Thymus (tissue), 11 donors: ENCODE data around the gene SST. TPM values are rescaled to one million over a fixed set of nuclear protein-coding genes. Genes with fewer than 3 reads are reported as not detected.
"Not testable (repeated sequence)": the region's sequence is repeated elsewhere in the genome, so short reads cannot be mapped to it uniquely, and the experiment has no call there.

Source experiments
- DNase-seq, 9 donors: peaks; one replicate each; pipeline ENCODE4 v3.0.0-alpha.2; 2013; ENCODE audit warnings: low spot score in 9 of 9, low read depth in 6 of 9, missing footprints in 1 of 9
- H3K27ac ChIP-seq, 2 donors: one replicate each; pipeline ENCODE4 v1.5.1; 2013; ENCODE audit warnings: control low read depth in 1 of 2, low read depth in 1 of 2, low read length in 1 of 2, mild to moderate bottlenecking in 1 of 2, moderate library complexity in 1 of 2
- H3K27me3 ChIP-seq, 2 donors: one replicate each; pipeline ENCODE4 v1.5.1; 2013; ENCODE audit warnings: low read length in 1 of 2; ENCODE audit not compliant: control insufficient read depth in 2 of 2, insufficient read depth in 1 of 2
- H3K36me3 ChIP-seq, 2 donors: one replicate each; pipeline ENCODE4 v1.5.1; 2013; ENCODE audit warnings: low read length in 1 of 2, mild to moderate bottlenecking in 1 of 2, moderate library complexity in 1 of 2; ENCODE audit not compliant: control insufficient read depth in 2 of 2, insufficient read depth in 2 of 2
- H3K4me1 ChIP-seq, 2 donors: one replicate each; pipeline ENCODE4 v1.5.1; 2013; ENCODE audit warnings: low read length in 2 of 2; ENCODE audit not compliant: control insufficient read depth in 2 of 2, insufficient read depth in 2 of 2
- H3K4me3 ChIP-seq, 2 donors: one replicate each; pipeline ENCODE4 v1.5.1; 2013; ENCODE audit warnings: low read length in 2 of 2, control low read depth in 1 of 2, mild to moderate bottlenecking in 1 of 2
- H3K9me3 ChIP-seq, 2 donors: one replicate each; pipeline ENCODE4 v1.5.1; 2013; ENCODE audit warnings: low read length in 1 of 2, mild to moderate bottlenecking in 1 of 2; ENCODE audit not compliant: control insufficient read depth in 2 of 2, insufficient read depth in 1 of 2
- WGBS: extraction: QIAGEN DNeasy Blood & Tissue Kit; methylation state at CpG from one replicate; pipeline ENCODE4 v1.1.7; 2013; 5-methylcytosine and 5-hydroxymethylcytosine counted together
- polyA plus RNA-seq: library from polyadenylated mRNA; stranded (reverse); fragments of 200-250 nt; gene quantifications from one replicate; pipeline ENCODE4 v1.2.3, GENCODE V29; 2013
- total RNA-seq: library from RNA; stranded (reverse); fragments of 120-200 nt; gene quantifications from one replicate; pipeline ENCODE4 v1.2.4, GENCODE V29; 2013
- donor health status: healthy.

The SST gene
- total and polyA plus RNA-seq, 2 donors = 1.3 to 24.1 TPM

GRCh38 chr3:187689984-187690383 lies 19.8 kb upstream of the SST start:
- peaks cover 0 to 4% of the 10 kb centered on the region in 2 donors for H3K27me3 ChIP-seq
- H3K27ac ChIP-seq = no peak overlapping the region
- no peaks in the 10 kb centered on the region for H3K9me3 ChIP-seq
- no peak overlapping the region for H3K4me3 ChIP-seq
- no peaks in the 10 kb centered on the region for H3K4me1 ChIP-seq
- no peaks in the 10 kb centered on the region for H3K36me3 ChIP-seq
- 82% methylated on average over 4 of the region's 4 CpGs for WGBS
- no peak for DNase-seq

- DNase-seq = no peak
- Histone ChIP-seq H3K4me1 (no peaks in the 10 kb centered on the region), H3K9me3 (no peaks in the 10 kb centered on the region), H3K27ac (no peak overlapping the region), H3K27me3 (peaks cover 0 to 4% of the 10 kb centered on the region in 2 donors), H3K4me3 (no peak overlapping the region), H3K36me3 (no peaks in the 10 kb centered on the region)
- WGBS = 95% methylated on average over 5 of the region's 5 CpGs
Measured at GRCh38 chr3:187686621-187687273, 16.6 kb upstream of the SST start.

GRCh38 chr3:187685948-187686347 lies 15.8 kb upstream of the SST start:
- Histone ChIP-seq H3K9me3 (no peaks in the 10 kb centered on the region), H3K27ac (no peak overlapping the region), H3K27me3 (peaks cover 0 to 4% of the 10 kb centered on the region in 2 donors), H3K4me1 (no peaks in the 10 kb centered on the region), H3K4me3 (no peak overlapping the region), H3K36me3 (no peaks in the 10 kb centered on the region)
- DNase-seq = no peak
- WGBS = 98% methylated on average over 7 of the region's 7 CpGs

GRCh38 chr3:187684880-187685279 lies 14.7 kb upstream of the SST start:
- 22% methylated on average over 2 of the region's 2 CpGs for WGBS
- no peak for DNase-seq
- Histone ChIP-seq H3K4me1 (no peaks in the 10 kb centered on the region), H3K9me3 (no peaks in the 10 kb centered on the region), H3K27me3 (peaks cover 0 to under 1% of the 10 kb centered on the region in 2 donors), H3K36me3 (no peaks in the 10 kb centered on the region), H3K4me3 (no peak overlapping the region), H3K27ac (no peak overlapping the region)

- WGBS = 97% methylated on average over 1 of the region's 1 CpG
- Histone ChIP-seq H3K27me3 (no peaks in the 10 kb centered on the region), H3K27ac (no peak overlapping the region)
Measured at GRCh38 chr3:187684444-187684843, 14.2 kb upstream of the SST start.

GRCh38 chr3:187681756-187682155 lies 11.6 kb upstream of the SST start:
- not testable (repeated sequence) for H3K27me3 ChIP-seq, H3K4me1 ChIP-seq, H3K9me3 ChIP-seq, DNase-seq, H3K36me3 ChIP-seq, H3K27ac ChIP-seq, H3K4me3 ChIP-seq
- WGBS = 94% methylated on average over 11 of the region's 11 CpGs

More at GRCh38 chr3:187684444-187684843, 14.2 kb upstream of the SST start:
- H3K4me3 ChIP-seq = no peak overlapping the region
- DNase-seq = no peak
- H3K4me1 ChIP-seq = no peaks in the 10 kb centered on the region
- no peaks in the 10 kb centered on the region for H3K9me3 ChIP-seq
- no peaks in the 10 kb centered on the region for H3K36me3 ChIP-seq

GRCh38 chr3:187679638-187680396 lies 9.6 kb upstream of the SST start:
- Histone ChIP-seq H3K36me3 (no peaks in the 10 kb centered on the region), H3K9me3 (no peaks in the 10 kb centered on the region), H3K4me3 (no peak overlapping the region), H3K27me3 (peaks cover 0 to 7% of the 10 kb centered on the region in 2 donors), H3K4me1 (no peaks in the 10 kb centered on the region), H3K27ac (no peak overlapping the region)
- 32% methylated on average over 7 of the region's 7 CpGs for WGBS
- DNase-seq = peak in 8 of 9 donors; percentile 15 to 59 (median 36)

- WGBS = 23% methylated on average over 5 of the region's 5 CpGs
- H3K27ac ChIP-seq = no peak overlapping the region
- no peaks in the 10 kb centered on the region for H3K36me3 ChIP-seq
- DNase-seq = peak in 5 of 9 donors; percentile 4 to 41 (median 9)
- H3K4me1 ChIP-seq = no peaks in the 10 kb centered on the region
- H3K27me3 ChIP-seq = peaks cover 0 to 7% of the 10 kb centered on the region in 2 donors
- no peaks in the 10 kb centered on the region for H3K9me3 ChIP-seq
- no peak overlapping the region for H3K4me3 ChIP-seq
Measured at GRCh38 chr3:187678726-187679268, 8.6 kb upstream of the SST start.

GRCh38 chr3:187677604-187678003 lies 7.4 kb upstream of the SST start:
- Histone ChIP-seq H3K27me3 (peaks cover 0 to 11% of the 10 kb centered on the region in 2 donors), H3K27ac (no peak overlapping the region), H3K9me3 (no peaks in the 10 kb centered on the region), H3K4me1 (no peaks in the 10 kb centered on the region), H3K4me3 (no peak overlapping the region), H3K36me3 (no peaks in the 10 kb centered on the region)
- no peak for DNase-seq
- WGBS = 69% methylated on average over 1 of the region's 1 CpG
